ENCODE measurements around the gene C1QTNF1.

DNA sequence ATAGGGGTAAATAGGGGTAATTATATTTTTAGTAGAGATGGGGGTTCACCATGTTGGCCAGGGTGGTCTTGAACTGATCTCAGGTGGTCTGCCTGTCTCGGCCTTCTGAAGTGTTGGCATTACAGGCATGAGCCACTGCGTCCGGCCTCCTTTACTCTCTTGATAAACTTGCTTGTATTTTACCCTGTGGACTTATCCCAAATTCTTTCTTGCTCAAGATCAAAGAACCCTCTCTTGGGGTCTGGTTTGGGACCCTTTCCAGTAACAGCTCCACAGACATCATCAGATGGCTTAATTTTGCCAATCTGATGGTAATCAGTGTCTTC lies 5.6 kb upstream of the C1QTNF1 start:
- TF ChIP-seq, protein P1, sequence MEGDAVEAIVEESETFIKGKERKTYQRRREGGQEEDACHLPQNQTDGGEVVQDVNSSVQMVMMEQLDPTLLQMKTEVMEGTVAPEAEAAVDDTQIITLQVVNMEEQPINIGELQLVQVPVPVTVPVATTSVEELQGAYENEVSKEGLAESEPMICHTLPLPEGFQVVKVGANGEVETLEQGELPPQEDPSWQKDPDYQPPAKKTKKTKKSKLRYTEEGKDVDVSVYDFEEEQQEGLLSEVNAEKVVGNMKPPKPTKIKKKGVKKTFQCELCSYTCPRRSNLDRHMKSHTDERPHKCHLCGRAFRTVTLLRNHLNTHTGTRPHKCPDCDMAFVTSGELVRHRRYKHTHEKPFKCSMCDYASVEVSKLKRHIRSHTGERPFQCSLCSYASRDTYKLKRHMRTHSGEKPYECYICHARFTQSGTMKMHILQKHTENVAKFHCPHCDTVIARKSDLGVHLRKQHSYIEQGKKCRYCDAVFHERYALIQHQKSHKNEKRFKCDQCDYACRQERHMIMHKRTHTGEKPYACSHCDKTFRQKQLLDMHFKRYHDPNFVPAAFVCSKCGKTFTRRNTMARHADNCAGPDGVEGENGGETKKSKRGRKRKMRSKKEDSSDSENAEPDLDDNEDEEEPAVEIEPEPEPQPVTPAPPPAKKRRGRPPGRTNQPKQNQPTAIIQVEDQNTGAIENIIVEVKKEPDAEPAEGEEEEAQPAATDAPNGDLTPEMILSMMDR (IDR thresholded peaks at IDR 0.05) = no peak
- no peak for TF ChIP-seq EZH2 (IDR thresholded peaks at IDR 0.05; ENCODE audit: borderline replicate concordance, insufficient read depth, low read depth, low read length, poor library complexity, severe bottlenecking)

Data from B cell (primary cell).